IMR-90 (cell line): ENCODE measurements around the gene PPDPF.

Experiments used
- BHLHE40 ChIP-seq: fragments of 150-350 bp; IDR thresholded peaks from 2 replicates; pipeline ENCODE4 v1.6.1; 2016; ENCODE audit warnings: mild to moderate bottlenecking, low read depth, low read length
- CEBPB ChIP-seq: IDR thresholded peaks from 2 replicates; pipeline ENCODE4 v1.6.1; 2012; ENCODE audit warnings: low read depth, low read length, improper control_type of control experiment
- ELK1 ChIP-seq: fragments of 150-350 bp; IDR thresholded peaks from 2 replicates; pipeline ENCODE4 v1.6.1; 2016; ENCODE audit warnings: low read depth, mild to moderate bottlenecking, low read length, moderate library complexity, borderline replicate concordance
- FOS ChIP-seq: fragments of 150-350 bp; IDR thresholded peaks from 2 replicates; pipeline ENCODE4 v1.6.1; 2016; ENCODE audit warnings: low read depth, low read length
- MAZ ChIP-seq: IDR thresholded peaks from 2 replicates; pipeline ENCODE4 v1.6.1; 2012; ENCODE audit warnings: low read depth, mild to moderate bottlenecking, low read length, improper control_type of control experiment, moderate library complexity, borderline replicate concordance
- MXI1 ChIP-seq: IDR thresholded peaks from 2 replicates; pipeline ENCODE4 v1.6.1; 2012; ENCODE audit warnings: low read depth, mild to moderate bottlenecking, low read length, moderate library complexity, borderline replicate concordance
- POLR2A ChIP-seq: IDR thresholded peaks from 2 replicates; pipeline ENCODE4 v1.6.1; 2012; ENCODE audit warnings: mild to moderate bottlenecking, low read depth, low read length
- RAD21 ChIP-seq: IDR thresholded peaks from 2 replicates; pipeline ENCODE4 v1.6.1; 2012; ENCODE audit warnings: low read length, improper control_type of control experiment
- RFX5 ChIP-seq: IDR thresholded peaks from 2 replicates; pipeline ENCODE4 v1.8.0; 2012; ENCODE audit warnings: low read depth, mild to moderate bottlenecking, low read length, moderate library complexity
- SMC3 ChIP-seq: fragments of 150-350 bp; IDR thresholded peaks from 2 replicates; pipeline ENCODE4 v1.6.1; 2016; ENCODE audit warnings: low read depth, mild to moderate bottlenecking, antibody characterized with exemption, low read length, moderate library complexity
- TF ChIP-seq, protein P1 (sequence below): conservative IDR thresholded peaks from 2 replicates; pipeline ENCODE4 v1.5.1; 2012; ENCODE audit warnings: mild to moderate bottlenecking, low read depth, low read length, improper control_type of control experiment
- TF ChIP-seq, protein P2 (sequence below): fragments of 150-350 bp; IDR thresholded peaks from 2 replicates; pipeline ENCODE4 v1.6.1; 2017; ENCODE audit warnings: mild to moderate bottlenecking, antibody characterized with exemption, low read length, low read depth

GRCh38 chr20:63471002-63471716, 49.4 kb upstream of the PPDPF start:
- TF ChIP-seq POLR2A (no peak), ELK1 (no peak), CEBPB (no peak), RFX5 (no peak), SMC3 (no peak), FOS (no peak), RAD21 (no peak), MAZ (no peak), BHLHE40 (no peak), MXI1 (no peak)
- TF ChIP-seq, protein P1, sequence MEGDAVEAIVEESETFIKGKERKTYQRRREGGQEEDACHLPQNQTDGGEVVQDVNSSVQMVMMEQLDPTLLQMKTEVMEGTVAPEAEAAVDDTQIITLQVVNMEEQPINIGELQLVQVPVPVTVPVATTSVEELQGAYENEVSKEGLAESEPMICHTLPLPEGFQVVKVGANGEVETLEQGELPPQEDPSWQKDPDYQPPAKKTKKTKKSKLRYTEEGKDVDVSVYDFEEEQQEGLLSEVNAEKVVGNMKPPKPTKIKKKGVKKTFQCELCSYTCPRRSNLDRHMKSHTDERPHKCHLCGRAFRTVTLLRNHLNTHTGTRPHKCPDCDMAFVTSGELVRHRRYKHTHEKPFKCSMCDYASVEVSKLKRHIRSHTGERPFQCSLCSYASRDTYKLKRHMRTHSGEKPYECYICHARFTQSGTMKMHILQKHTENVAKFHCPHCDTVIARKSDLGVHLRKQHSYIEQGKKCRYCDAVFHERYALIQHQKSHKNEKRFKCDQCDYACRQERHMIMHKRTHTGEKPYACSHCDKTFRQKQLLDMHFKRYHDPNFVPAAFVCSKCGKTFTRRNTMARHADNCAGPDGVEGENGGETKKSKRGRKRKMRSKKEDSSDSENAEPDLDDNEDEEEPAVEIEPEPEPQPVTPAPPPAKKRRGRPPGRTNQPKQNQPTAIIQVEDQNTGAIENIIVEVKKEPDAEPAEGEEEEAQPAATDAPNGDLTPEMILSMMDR = no peak
- TF ChIP-seq, protein P2, sequence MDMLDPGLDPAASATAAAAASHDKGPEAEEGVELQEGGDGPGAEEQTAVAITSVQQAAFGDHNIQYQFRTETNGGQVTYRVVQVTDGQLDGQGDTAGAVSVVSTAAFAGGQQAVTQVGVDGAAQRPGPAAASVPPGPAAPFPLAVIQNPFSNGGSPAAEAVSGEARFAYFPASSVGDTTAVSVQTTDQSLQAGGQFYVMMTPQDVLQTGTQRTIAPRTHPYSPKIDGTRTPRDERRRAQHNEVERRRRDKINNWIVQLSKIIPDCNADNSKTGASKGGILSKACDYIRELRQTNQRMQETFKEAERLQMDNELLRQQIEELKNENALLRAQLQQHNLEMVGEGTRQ = no peak
